GM18498 (cell line): ENCODE measurements around the gene MESP1.
A peak's percentile ranks its signal among the peaks of the same experiment; 100 is the strongest.

Experiments used
- ATAC-seq: cut with Tn5 transposase; IDR thresholded peaks from one replicate; pipeline ENCODE4 v1.9.1; 2021; ENCODE audit warnings: mild to moderate bottlenecking, moderate library complexity; ENCODE audit not compliant: unreplicated experiment

The MESP1 gene

GRCh38 chr15:89781891-89782618 is 31.0 kb upstream of the MESP1 start:
- no peak for ATAC-seq

DNA sequence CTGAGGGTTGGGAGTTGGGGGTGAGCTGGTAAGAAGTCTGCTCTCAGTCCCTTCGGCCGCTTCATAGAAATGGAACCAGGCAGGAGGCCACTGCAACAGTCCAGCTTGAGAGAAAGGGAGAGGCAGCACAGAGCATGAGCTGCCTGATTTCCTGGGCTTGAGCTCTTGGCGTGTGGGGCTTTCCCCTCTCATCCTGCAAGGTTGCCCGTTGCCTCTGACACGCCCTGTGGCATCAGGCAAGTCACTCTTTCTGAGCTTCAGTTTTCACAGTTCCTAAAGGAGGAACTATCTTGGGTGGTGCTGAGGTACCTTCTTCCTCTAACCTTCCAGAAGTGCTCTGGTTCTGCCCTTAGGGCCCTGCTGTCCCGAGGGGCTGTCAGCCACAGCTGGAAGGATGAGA is 30.0 kb upstream of the MESP1 start:
- ATAC-seq = no peak

DNA sequence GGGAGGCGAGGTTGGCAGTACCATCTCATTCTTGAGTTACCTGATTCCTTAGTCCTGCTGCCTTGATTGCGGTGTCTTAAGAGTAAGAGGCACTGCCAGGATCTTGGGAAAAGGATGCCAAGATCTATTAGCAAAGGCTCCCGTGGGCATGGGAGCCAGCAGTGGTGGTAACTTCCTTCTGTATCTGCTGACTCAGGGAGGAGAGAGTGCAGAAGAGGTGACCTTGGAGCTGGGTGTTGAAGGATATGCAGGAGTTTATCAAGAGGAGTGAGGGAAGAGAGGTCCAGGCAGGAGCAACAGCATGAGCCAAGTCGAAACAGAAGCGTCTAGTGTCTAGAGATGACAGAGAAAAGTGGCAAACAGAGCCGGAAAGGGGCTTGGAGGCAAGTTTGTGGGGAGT is 29.6 kb upstream of the MESP1 start:
- no peak for ATAC-seq

DNA sequence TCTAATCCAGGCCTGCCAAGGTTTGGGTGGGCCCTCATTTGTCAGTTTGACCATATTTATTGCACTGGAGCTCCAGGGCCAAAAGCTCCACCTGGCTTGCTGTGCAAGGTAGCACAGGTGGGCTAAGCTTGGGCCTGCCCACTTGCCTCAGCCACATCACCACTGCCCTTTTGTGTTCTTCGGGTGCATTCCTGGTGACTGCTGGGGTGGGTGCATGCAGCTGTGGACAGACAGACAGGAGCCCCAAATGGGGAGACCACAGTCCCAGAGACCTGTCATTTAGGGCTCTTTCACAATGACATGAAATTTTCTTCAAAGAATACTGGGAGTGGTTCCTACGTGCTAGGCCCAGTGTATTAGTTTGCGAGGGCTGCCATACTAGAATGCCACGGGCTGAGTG is 27.8 kb upstream of the MESP1 start:
- no peak for ATAC-seq

DNA sequence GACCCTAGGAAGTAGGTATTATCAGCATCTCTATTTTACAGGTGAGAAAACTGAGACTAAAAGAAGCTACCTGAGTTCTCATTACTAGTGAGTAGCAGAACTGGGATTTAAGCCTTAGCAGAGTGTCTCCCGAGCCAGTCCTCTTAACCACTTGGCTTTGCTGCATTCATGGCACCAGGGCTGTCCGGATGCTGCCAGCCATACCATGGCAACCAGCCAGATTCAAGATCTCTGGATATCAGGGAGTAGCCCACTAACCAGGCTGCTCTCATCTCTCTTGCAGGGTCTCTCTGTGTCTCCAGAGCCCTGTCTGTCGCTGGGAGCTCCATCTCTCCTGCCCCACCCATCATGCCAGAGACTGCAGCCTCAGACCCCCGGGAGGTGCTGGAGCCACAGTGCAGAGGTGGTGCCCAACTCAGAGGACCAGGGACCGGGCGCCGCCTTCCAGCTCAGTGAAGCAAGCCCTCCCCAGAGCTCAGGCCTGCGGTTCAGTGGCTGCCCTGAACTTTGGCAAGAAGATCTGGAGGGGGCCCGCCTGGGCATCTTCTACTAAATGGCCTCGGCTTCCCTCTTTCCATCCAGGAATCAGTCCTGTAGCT is 26.8 kb upstream of the MESP1 start:
- no peak for ATAC-seq

DNA sequence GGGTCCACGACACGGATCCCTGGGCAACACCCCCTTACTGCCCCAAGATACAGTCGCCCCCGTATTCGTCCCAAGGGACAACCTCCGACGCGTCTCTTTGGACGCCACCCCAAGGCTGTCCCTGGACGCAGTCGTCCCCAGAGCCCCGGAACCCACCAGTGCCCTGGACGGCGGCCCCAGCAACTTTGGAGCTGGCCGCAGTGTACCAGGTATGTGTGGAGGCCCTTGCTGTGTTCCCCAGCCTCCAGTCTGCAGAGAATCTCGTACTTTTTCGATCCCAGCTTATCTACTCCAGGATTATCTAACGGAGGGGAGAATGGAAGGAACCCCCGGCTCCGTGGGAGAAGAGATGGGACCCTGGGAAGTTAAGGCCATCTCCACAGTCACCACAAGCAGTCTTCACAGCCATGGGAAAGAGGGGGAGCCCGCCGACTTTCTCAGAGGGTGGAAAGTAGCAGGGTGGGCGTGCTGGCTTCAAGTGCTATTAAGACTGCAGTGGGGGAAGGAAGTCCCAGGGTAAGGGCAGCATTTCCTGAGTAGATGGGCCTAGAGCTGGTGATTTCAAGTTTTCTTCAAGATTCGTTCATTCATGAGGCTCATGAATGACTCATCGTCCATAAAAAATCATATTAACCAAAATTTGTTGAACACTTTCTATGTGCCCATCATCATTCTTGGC is 26.2 kb upstream of the MESP1 start:
- ATAC-seq = no peak

DNA sequence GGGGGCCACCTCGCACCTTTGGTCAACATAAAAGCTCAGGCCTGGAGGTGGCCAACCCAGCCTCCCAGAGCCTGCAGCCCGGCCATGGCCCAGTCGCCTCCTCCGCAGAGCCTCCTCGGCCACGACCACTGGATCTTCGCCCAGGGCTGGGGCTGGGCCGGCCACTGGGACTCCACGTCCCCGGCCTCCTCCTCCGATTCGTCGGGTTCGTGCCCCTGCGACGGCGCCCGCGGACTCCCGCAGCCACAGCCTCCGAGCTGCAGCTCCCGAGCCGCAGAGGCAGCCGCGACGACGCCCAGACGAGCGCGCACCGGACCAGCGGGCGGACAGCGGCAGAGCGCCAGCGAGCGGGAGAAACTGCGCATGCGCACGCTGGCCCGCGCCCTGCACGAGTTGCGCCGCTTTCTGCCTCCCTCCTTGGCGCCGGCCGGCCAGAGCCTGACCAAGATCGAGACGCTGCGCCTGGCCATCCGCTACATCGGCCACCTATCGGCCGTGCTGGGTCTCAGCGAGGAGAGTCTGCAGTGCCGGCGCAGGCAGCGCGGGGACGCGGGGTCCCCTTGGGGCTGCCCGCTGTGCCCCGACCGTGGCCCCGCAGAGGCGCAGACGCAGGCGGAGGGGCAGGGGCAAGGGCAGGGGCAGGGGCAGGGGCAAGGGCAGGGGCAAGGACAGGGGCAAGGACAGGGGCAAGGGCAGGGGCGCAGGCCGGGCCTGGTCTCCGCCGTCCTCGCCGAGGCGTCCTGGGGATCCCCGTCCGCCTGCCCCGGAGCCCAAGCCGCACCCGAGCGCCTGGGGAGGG is 25.4 kb upstream of the MESP1 start, which contains the start of gene MESP2:
Gene MESP2 (plus strand): TSS at position 59 of the 799 bp plus-strand sequence. CDS start 26 bp downstream, at position 85.
- ATAC-seq = peak; percentile 75

- ATAC-seq = no peak
These were observed 24.8 kb upstream of the MESP1 start for GRCh38 chr15:89775815-89776214.

GRCh38 chr15:89774492-89774891 is 23.4 kb upstream of the MESP1 start:
- ATAC-seq = no peak

- ATAC-seq = no peak
These were observed 22.0 kb upstream of the MESP1 start for GRCh38 chr15:89772932-89773583.

- no peak for ATAC-seq
These were observed 19.0 kb upstream of the MESP1 start for GRCh38 chr15:89770041-89770440.

DNA sequence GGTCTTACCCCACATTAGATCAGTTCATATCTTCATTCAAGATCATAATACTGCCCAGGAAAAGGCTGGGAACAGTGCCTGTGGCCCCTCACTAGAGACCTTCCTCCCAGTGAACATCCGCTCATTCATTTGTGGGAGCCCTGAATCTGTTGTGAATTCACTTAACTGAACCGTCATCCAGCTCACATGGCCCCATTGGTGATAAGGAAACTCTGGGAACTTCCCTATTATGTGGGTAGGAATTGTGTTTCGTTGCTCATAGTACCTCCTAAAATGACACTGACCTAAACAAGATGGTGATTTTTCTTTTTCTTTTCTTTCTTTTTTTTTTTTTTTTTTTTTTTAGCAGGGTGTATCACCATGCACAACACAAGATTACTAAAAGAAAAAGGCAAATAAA is 18.3 kb upstream of the MESP1 start:
- ATAC-seq = no peak

GRCh38 chr15:89768071-89768500 is 17.0 kb upstream of the MESP1 start:
- ATAC-seq = no peak

- no peak for ATAC-seq
These were observed 16.4 kb upstream of the MESP1 start for GRCh38 chr15:89767411-89767915.

GRCh38 chr15:89766357-89767311 is 15.6 kb upstream of the MESP1 start:
- ATAC-seq = no peak

DNA sequence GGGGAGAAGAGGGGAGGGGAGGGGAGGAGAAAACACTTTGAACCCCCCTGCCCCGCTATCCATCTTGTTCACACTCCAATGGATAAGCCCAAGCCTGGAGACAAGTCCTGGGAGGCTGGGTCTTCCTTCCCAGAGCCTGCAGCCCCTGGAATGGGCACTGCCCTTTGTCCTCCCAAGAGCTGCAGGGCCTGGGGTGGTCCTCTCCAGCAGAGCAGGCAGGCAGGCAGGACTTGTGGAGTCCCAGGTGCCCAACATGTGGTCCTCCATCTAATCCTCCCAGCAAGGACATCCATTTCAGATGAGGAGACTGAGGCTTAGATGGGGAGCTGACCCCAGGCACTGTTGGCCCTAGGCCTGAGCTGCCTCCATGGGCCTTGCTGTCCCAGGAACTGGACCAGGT is 14.6 kb upstream of the MESP1 start:
- ATAC-seq = no peak

GRCh38 chr15:89761929-89762328 is 10.9 kb upstream of the MESP1 start:
- ATAC-seq = no peak

DNA sequence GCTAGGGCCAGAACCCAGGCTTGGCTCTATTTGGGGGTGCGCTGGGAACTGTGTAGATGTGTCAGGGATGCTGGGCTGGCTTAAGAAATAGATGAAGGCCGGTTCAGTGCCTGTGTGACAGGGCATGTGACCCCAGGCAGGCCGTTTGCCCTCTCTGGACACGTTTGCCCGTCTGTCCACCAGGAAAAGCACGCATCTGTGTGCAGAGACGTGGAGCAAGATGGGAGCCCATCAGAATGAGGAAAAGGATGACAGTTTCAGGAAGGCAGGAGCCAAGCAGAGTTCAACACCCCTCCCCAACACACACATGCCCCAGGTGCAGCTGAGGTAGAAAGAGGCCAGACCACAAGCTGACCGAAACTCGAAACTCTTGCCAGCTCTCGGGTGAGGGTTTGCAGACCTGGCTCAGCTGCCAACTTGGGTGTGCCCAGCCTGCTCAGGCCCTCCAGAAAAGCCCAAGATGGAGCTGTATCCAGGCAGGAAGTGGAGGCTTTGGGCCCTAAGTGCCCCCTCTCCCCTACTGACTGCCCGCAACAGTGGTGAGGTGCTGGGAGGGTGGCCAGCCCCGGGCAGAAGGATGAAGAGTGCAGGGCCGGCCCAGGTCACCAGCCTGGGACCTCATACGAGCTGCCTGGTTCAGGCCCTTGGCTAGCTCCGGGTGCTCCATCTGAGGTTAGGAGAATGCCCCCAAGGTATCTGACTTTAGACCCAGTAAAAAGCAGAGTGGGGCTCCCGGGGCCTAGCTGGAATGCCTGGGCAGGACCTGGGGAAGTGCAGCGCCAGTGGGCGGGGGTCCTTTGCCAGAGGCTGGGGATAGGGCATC is 10.2 kb upstream of the MESP1 start:
- peak; percentile 85 for ATAC-seq
